Body of pancreas (tissue), 4 donors: ENCODE data around the gene SAG. TPM values are rescaled to one million over a fixed set of nuclear protein-coding genes. Genes with fewer than 3 reads are reported as not detected.

Source experiments
- ATAC-seq: fragments of 150-250 bp; one replicate; pipeline ENCODE4 v1.9.1; 2016
- DNase-seq, 4 donors: peaks; one replicate each; pipeline ENCODE4 v3.0.0-alpha.2; 2019
- H3K27ac ChIP-seq, 4 donors: fragments of 200-600 bp; sonication (generic); 1 replicate in 3 of 4; 2 replicates in 1 of 4; pipeline versions ENCODE4 v1.5.1 to v1.6.1; 2016 to 2019; ENCODE audit warnings: mild to moderate bottlenecking in 1 of 4, mixed read lengths in 1 of 4, moderate library complexity in 1 of 4
- H3K27me3 ChIP-seq, 2 donors: fragments of 200-600 bp; sonication (generic); one replicate each; pipeline ENCODE4 v1.6.0; 2016; ENCODE audit warnings: mild to moderate bottlenecking in 1 of 2
- H3K36me3 ChIP-seq, 2 donors: fragments of 200-600 bp; sonication (generic); replicated peaks in 1 of 2; 2 replicates each; pipeline ENCODE4 v1.5.1; 2016; ENCODE audit warnings: low read depth in 2 of 2; ENCODE audit not compliant: insufficient read depth in 1 of 2
- H3K4me1 ChIP-seq: fragments of 200-600 bp; sonication (generic); one replicate; pipeline ENCODE4 v1.6.0; 2016
- H3K4me3 ChIP-seq, 2 donors: fragments of 200-600 bp; sonication (generic); 1 replicate in 1 of 2; 2 replicates in 1 of 2; pipeline ENCODE4 v1.5.1; 2016 to 2019
- H3K9me3 ChIP-seq, 3 donors: fragments of 200-600 bp; sonication (generic); 1 replicate in 2 of 3; 2 replicates in 1 of 3; pipeline ENCODE4 v1.5.1; 2016
- CTCF ChIP-seq, 7 experiments: fragments of 450-650 bp in 4 of 7; fragments of 200-600 bp in 3 of 7; sonication (generic) in 3 of 7; IDR thresholded peaks; one replicate each; pipeline ENCODE4 v1.5.1; 2016 to 2019; ENCODE audit warnings: antibody characterized with exemption in 7 of 7
- POLR2A ChIP-seq, 3 donors: fragments of 450-650 bp; IDR thresholded peaks; one replicate each; pipeline ENCODE4 v1.6.1; 2016; ENCODE audit warnings: antibody characterized with exemption in 3 of 3, mild to moderate bottlenecking in 2 of 3
- WGBS, 2 donors: methylation state at CpG; one replicate each; pipeline ENCODE4 v1.1.5; 2017; 5-methylcytosine and 5-hydroxymethylcytosine counted together
- intact Hi-C: fragments of 100-400 bp; cut with DNase I; formaldehyde crosslinking; loops from one replicate; pipeline ENCODE4 v1.15.1; 2023
- total RNA-seq, 2 donors: library from RNA; depleted of rRNA; stranded (reverse); fragments of >200 nt; gene quantifications; one replicate each; pipeline ENCODE4 v1.1.0, GENCODE V29; 2016

The SAG gene
- total RNA-seq, 2 donors from 2014 or later = not detected

GRCh38 chr2:233361297-233361696, 53.7 kb downstream of the SAG start:
- Histone ChIP-seq H3K4me1 (peaks cover 2% of the 10 kb centered on the region), H3K4me3 (no peak overlapping the region), H3K27ac (no peak overlapping the region), H3K36me3 (no peaks in the 10 kb centered on the region), H3K27me3 (no peaks in the 10 kb centered on the region), H3K9me3 (no peaks in the 10 kb centered on the region)
- DNase-seq (no peak), ATAC-seq (no peak)
- intact Hi-C loops = no loop called here
- WGBS, 2 donors = 76 to 77% methylated on average over 7 of the region's 7 CpGs
- TF ChIP-seq CTCF (IDR thresholded peaks at IDR 0.05) (no peak), POLR2A (IDR thresholded peaks at IDR 0.05) (no peak)

GRCh38 chr2:233362742-233363141, 55.1 kb downstream of the SAG start:
- intact Hi-C loops = no loop called here
- H3K27ac ChIP-seq = no peak overlapping the region
- H3K4me1 ChIP-seq = no peaks in the 10 kb centered on the region
- no peak for DNase-seq
- H3K36me3 ChIP-seq = no peaks in the 10 kb centered on the region
- H3K27me3 ChIP-seq = no peaks in the 10 kb centered on the region
- TF ChIP-seq CTCF (IDR thresholded peaks at IDR 0.05) (no peak), POLR2A (IDR thresholded peaks at IDR 0.05) (no peak)
- WGBS, 2 donors = 58 to 61% methylated on average over 2 of the region's 2 CpGs
- no peak overlapping the region for H3K4me3 ChIP-seq
- ATAC-seq = no peak
- no peaks in the 10 kb centered on the region for H3K9me3 ChIP-seq

GRCh38 chr2:233363744-233364235, 56.2 kb downstream of the SAG start:
- DNase-seq (no peak), ATAC-seq (no peak)
- 90 to 96% methylated on average over 6 of the region's 6 CpGs for WGBS, 2 donors
- intact Hi-C loops = no loop called here
- Histone ChIP-seq H3K4me1 (no peaks in the 10 kb centered on the region), H3K4me3 (no peak overlapping the region), H3K9me3 (no peaks in the 10 kb centered on the region), H3K27me3 (no peaks in the 10 kb centered on the region), H3K27ac (no peak overlapping the region), H3K36me3 (no peaks in the 10 kb centered on the region)
- TF ChIP-seq CTCF (IDR thresholded peaks at IDR 0.05) (no peak), POLR2A (IDR thresholded peaks at IDR 0.05) (no peak)

GRCh38 chr2:233365861-233366520, 58.4 kb downstream of the SAG start:
- intact Hi-C loops = no loop called here
- H3K9me3 ChIP-seq = no peaks in the 10 kb centered on the region
- no peak for DNase-seq
- ATAC-seq = no peak
- no peaks in the 10 kb centered on the region for H3K27me3 ChIP-seq
- H3K4me1 ChIP-seq = no peaks in the 10 kb centered on the region
- WGBS, 2 donors = 80 to 94% methylated on average over 6 of the region's 6 CpGs
- no peak for TF ChIP-seq POLR2A (IDR thresholded peaks at IDR 0.05)
- TF ChIP-seq CTCF (IDR thresholded peaks at IDR 0.05) = no peak
- H3K27ac ChIP-seq = no peak overlapping the region
- H3K4me3 ChIP-seq = no peak overlapping the region
- H3K36me3 ChIP-seq = no peaks in the 10 kb centered on the region

GRCh38 chr2:233367586-233367985, 60.0 kb downstream of the SAG start:
- ATAC-seq (no peak), DNase-seq (no peak)
- H3K36me3 ChIP-seq = no peaks in the 10 kb centered on the region
- H3K9me3 ChIP-seq = no peaks in the 10 kb centered on the region
- no peaks in the 10 kb centered on the region for H3K4me1 ChIP-seq
- WGBS, 2 donors = 84 to 99% methylated on average over 3 of the region's 3 CpGs
- no peak overlapping the region for H3K27ac ChIP-seq
- no peak overlapping the region for H3K4me3 ChIP-seq
- H3K27me3 ChIP-seq = no peaks in the 10 kb centered on the region
- TF ChIP-seq POLR2A (IDR thresholded peaks at IDR 0.05) (no peak), CTCF (IDR thresholded peaks at IDR 0.05) (no peak)
- intact Hi-C loops = no loop called here
